HEK293T (cell line): ENCODE results near the gene MRPL39.

Source experiments
- CTCF ChIA-PET: fragments of 350-600 bp; formaldehyde crosslinking; extraction: SDS; loops from one replicate; lab custom pipeline; 2021; ENCODE audit warnings: antibody characterized with exemption, inconsistent platforms; lab: Yijun Ruan, JAX
- POLR2A ChIA-PET: fragments of 350-600 bp; formaldehyde crosslinking; extraction: SDS; loops from one replicate; lab custom pipeline; 2020; ENCODE audit warnings: antibody characterized with exemption, inconsistent platforms; lab: Yijun Ruan, JAX
- DNase-seq: peaks from one replicate; pipeline ENCODE4 v3.0.0; 2012; ENCODE audit warnings: mixed read lengths; ENCODE audit errors: extremely low spot score
- ARNT ChIP-seq: fragments of 450-650 bp; IDR thresholded peaks from 2 replicates; pipeline ENCODE4 v1.6.1; 2017; ENCODE audit warnings: mild to moderate bottlenecking
- BHLHE40 ChIP-seq: fragments of 450-650 bp; IDR thresholded peaks from 2 replicates; pipeline ENCODE4 v1.6.1; 2016; ENCODE audit warnings: mild to moderate bottlenecking, moderate library complexity, borderline replicate concordance
- CTBP1 ChIP-seq: fragments of 450-650 bp; IDR thresholded peaks from 2 replicates; pipeline ENCODE4 v1.6.1; 2016; ENCODE audit warnings: borderline replicate concordance
- ELF4 ChIP-seq: fragments of 450-650 bp; IDR thresholded peaks from 2 replicates; pipeline ENCODE4 v1.6.1; 2017; ENCODE audit warnings: antibody characterized with exemption
- FOXA1 ChIP-seq: fragments of 450-650 bp; IDR thresholded peaks from 2 replicates; pipeline ENCODE4 v1.6.1; 2016; ENCODE audit warnings: mild to moderate bottlenecking
- FOXK2 ChIP-seq: fragments of 450-650 bp; IDR thresholded peaks from 2 replicates; pipeline ENCODE4 v1.6.1; 2016; ENCODE audit warnings: mild to moderate bottlenecking
- FOXM1 ChIP-seq: fragments of 450-650 bp; IDR thresholded peaks from 2 replicates; pipeline ENCODE4 v1.6.1; 2017; ENCODE audit warnings: mild to moderate bottlenecking, borderline replicate concordance
- HDGF ChIP-seq: fragments of 450-650 bp; IDR thresholded peaks from 2 replicates; pipeline ENCODE4 v1.6.1; 2017; ENCODE audit warnings: antibody characterized with exemption, borderline replicate concordance
- L3MBTL2 ChIP-seq: fragments of 450-650 bp; conservative IDR thresholded peaks from 2 replicates; pipeline ENCODE4 v1.6.1; 2016; ENCODE audit warnings: mild to moderate bottlenecking
- LEF1 ChIP-seq: fragments of 450-650 bp; IDR thresholded peaks from 2 replicates; pipeline ENCODE4 v1.6.1; 2017; ENCODE audit warnings: mild to moderate bottlenecking, borderline replicate concordance
- NFRKB ChIP-seq: fragments of 450-650 bp; IDR thresholded peaks from 2 replicates; pipeline ENCODE4 v1.6.1; 2016; ENCODE audit warnings: mild to moderate bottlenecking, moderate library complexity
- PKNOX1 ChIP-seq: fragments of 450-650 bp; IDR thresholded peaks from 2 replicates; pipeline ENCODE4 v1.6.1; 2016
- SP1 ChIP-seq: fragments of 450-650 bp; IDR thresholded peaks from 2 replicates; pipeline ENCODE4 v1.6.1; 2017
- SUZ12 ChIP-seq: fragments of 450-650 bp; IDR thresholded peaks from 2 replicates; pipeline ENCODE4 v1.6.1; 2016; ENCODE audit warnings: mild to moderate bottlenecking
- TARDBP ChIP-seq: fragments of 450-650 bp; IDR thresholded peaks from 2 replicates; pipeline ENCODE4 v1.6.1; 2016
- ZNF384 ChIP-seq: fragments of 450-650 bp; IDR thresholded peaks from 2 replicates; pipeline ENCODE4 v1.6.1; 2016

Gene MRPL39

DNA sequence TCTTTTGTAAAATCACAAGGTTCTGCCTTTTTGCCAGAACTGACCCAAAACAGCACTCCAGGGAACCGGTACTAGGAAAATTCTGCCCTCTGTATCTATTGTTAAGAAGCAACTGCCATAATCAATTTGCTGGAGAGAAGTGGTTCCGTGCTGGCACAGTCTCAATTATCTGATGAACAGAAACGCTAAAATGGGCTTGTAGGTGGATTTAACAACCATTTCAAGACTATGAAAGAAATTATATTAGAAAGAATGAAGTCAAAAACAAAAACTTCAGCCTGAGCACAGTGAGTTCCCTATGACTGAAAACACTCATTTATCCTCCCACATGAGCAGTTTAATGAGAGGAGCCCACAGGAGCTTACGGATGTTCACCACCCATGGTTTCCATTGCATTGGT lies 36.2 kb upstream of the MRPL39 start:
- DNase-seq: no peak
- ChIA-PET POLR2A (no interaction called here), CTCF (no interaction called here)
- TF ChIP-seq HDGF (no peak), TARDBP (no peak), SUZ12 (no peak), FOXA1 (no peak), PKNOX1 (no peak), FOXM1 (no peak), CTBP1 (no peak), SP1 (no peak), L3MBTL2 (no peak), LEF1 (no peak), NFRKB (no peak), ARNT (no peak), ELF4 (no peak), BHLHE40 (no peak), ZNF384 (no peak), FOXK2 (no peak)

- ChIA-PET CTCF (no interaction called here), POLR2A (interaction anchor here (0.8 to 1.3 kb wide), 3 partner anchors 9 to 19 kb away, joined by 3 to 4 read pairs (median 3); no protein-coding TSS in a partner anchor)
- TF ChIP-seq FOXA1 (no peak), FOXM1 (no peak), TARDBP (no peak), NFRKB (no peak), ARNT (no peak), L3MBTL2 (no peak), BHLHE40 (no peak), ZNF384 (no peak), PKNOX1 (no peak), HDGF (no peak), LEF1 (no peak), SUZ12 (no peak), SP1 (no peak)
- DNase-seq: no peak
Observed at GRCh38 chr21:25640943-25641292, 33.6 kb upstream of the MRPL39 start.

GRCh38 chr21:25640202-25640942 lies 33.1 kb upstream of the MRPL39 start:
- DNase-seq: peak; percentile 56
- POLR2A ChIA-PET: interaction anchor here (0.8 to 1.3 kb wide), 3 partner anchors 10 to 20 kb away, joined by 3 to 4 read pairs (median 3); no protein-coding TSS in a partner anchor
- CTCF ChIA-PET: no interaction called here
- TF ChIP-seq HDGF: no peak
- no peak for TF ChIP-seq ELF4
- no peak for TF ChIP-seq FOXA1
- TF ChIP-seq SP1: no peak
- TF ChIP-seq NFRKB: no peak
- TF ChIP-seq TARDBP: no peak
- no peak for TF ChIP-seq CTBP1
- TF ChIP-seq FOXM1: no peak
- TF ChIP-seq L3MBTL2: no peak; the same call in none of the 2 replicates
- no peak for TF ChIP-seq ZNF384
- no peak for TF ChIP-seq ARNT
- TF ChIP-seq BHLHE40: no peak

DNA sequence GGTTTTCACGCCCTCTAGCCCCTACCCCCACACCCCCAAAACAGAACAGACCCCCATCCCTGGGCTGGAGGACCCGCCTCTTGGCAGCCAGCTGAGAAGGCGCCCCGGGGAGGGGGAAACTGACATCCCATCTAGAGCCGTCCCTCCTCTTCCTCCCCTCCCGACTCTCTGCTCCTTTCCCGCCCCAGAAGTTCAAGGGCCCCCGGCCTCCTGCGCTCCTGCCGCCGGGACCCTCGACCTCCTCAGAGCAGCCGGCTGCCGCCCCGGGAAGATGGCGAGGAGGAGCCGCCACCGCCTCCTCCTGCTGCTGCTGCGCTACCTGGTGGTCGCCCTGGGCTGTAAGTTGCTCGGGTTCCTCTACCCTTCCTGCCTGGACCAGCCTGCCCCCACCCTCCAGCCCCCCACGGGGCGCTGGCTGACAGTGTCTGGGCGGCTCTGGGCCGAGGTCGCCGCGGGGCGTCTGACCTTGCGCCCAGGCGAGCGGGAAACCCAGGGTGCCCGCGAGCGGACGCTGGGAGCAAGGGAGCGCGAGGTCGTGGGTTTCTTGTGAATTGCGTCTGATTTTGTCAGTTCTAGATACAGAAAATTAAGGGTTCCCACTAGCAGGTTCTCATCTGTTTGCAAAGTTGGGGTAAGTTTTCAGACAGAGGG lies 32.4 kb upstream of the MRPL39 start:
- ChIA-PET CTCF (interaction anchor here (0.6 kb wide), 1 partner anchor 69 kb away, joined by 3 read pairs; no protein-coding TSS in a partner anchor), POLR2A (interaction anchor here (0.8 kb wide), 1 partner anchor 59 kb away, joined by 3 read pairs; no protein-coding TSS in a partner anchor)
- peak; percentile 78 for DNase-seq
- TF ChIP-seq FOXM1 (no peak), ZNF384 (no peak), SP1 (no peak), FOXK2 (no peak), L3MBTL2 (peak; percentile 72), FOXA1 (no peak)

DNA sequence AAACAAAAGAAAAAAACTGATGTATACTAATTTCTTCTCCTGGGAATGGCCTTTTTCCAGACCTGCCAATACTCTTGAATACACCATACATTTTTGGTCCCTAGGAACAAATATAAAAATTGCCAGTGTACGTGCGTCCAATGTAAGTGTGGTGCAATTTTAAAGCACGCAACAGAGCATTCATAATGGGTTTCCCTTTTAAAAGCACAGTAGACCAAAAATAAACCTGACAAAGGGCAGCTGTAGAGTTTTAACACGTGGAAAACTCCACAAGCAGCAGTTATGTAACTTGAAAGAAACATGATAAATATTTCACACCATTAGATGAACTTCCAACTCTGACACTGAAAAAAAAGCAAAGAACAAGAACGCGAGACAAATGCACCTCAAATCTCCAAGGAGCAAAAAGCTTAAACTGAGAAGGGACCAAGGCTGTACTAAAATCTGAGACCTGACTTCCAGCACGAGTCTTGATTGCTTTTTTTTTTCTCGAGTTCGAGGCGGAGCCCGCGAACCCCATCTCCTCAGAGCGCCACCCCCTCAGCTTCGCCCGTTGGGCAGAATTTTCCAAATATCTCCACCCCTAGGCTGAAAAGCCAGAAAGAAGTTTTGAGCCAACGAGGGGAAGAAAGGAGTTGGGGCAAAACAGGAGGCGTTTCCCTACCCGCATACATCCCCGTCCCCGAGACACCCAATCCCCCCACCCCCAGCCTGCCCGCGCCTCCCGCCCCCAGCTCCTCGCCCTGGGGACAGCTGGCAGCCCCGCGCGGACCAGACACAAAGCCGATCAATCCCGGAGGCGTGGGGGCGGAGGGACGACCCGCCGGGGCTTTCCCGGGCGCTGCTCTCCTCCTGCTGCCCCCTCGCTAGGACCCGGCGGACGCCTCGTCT lies 31.6 kb upstream of the MRPL39 start, which contains the start of gene JAM2:
Gene JAM2 (plus strand): TSS at position 599 of the 891 bp plus-strand sequence. CDS start 564 bp downstream, outside the sequence.
- POLR2A ChIA-PET: interaction anchor here (0.8 to 1.0 kb wide), 2 partner anchors 10 to 60 kb away, joined by 3 read pairs; no protein-coding TSS in a partner anchor
- peak; percentile 59 for DNase-seq
- no peak for TF ChIP-seq FOXA1
- TF ChIP-seq L3MBTL2: no peak
- TF ChIP-seq ARNT: no peak
- no peak for TF ChIP-seq LEF1
- no peak for TF ChIP-seq HDGF
- no peak for TF ChIP-seq SP1
- TF ChIP-seq ELF4: no peak
- no peak for TF ChIP-seq NFRKB
- no peak for TF ChIP-seq BHLHE40
- no peak for TF ChIP-seq CTBP1
- no peak for TF ChIP-seq SUZ12
- TF ChIP-seq PKNOX1: no peak
- CTCF ChIA-PET: interaction anchor here (0.6 kb wide), 1 partner anchor 68 kb away, joined by 3 read pairs; no protein-coding TSS in a partner anchor
